ENCODE results near the gene IL9.

Gene IL9

DNA sequence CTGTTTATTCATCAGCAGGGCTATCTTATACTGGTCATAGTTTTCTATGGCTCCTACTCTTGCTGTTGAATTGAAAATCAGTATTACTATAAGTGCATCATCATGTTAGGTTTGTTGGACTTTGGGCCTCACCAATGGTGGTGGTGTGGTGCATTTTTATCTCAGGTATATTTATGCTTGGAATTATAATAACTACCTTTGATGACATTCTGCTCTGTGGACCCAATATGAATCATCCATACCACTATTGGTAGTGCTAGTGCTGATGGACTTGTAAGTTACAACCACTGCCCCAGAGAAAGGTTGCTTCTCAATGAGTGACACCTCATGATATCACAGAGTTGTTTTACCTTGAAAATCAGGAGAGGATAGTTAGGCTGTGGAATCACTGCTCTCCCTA lies 28.0 kb downstream of the IL9 start:
- no peak for DNase-seq

DNA sequence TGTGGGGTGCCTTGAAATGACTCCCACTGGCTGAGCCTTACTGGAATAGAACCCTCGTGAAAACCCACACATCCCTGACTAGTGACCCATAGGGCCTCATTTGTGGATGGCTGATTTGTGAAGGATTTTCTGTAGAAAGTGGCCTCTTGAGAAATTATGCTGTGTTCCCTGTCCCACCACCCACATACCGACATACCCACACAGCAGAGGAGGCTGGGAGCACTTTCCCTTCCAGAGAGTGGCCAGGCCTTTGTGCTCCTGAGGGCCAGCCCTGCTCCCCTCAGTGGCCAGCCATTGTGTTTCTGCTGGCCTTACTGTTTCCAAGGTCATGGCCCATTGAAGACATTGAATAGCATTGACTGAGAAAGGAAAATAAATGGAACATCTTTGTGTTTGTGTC lies 29.6 kb downstream of the IL9 start:
- DNase-seq: peak in 1 of 2 donors; percentile 45

GRCh38 chr5:135864503-135865435 lies 30.9 kb downstream of the IL9 start:
- peak; percentile 49 to 62 for DNase-seq

DNA sequence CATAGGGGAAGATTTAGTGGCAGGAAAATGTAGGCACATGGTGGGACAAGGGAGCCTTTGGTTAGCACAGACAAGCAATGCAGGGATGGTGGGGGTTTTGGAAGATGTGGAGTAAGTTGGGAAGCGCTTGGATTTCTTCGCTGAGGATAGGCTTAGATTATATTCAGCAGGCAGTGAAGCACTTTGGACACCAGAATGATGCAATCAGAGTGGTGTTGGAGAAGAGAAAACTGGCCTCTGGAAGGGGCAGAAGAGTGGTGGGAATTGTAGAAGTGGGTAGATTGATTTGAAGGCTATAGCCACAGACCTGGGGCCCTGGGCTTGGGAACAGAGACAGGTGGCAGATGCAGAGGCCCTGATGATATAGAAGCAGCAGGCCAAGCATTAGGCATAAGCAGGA lies 32.9 kb downstream of the IL9 start:
- DNase-seq: no peak

GRCh38 chr5:135862086-135862485 lies 33.6 kb downstream of the IL9 start:
- no peak for DNase-seq

- peak; percentile 71 to 89 for DNase-seq
Observed at GRCh38 chr5:135861641-135862040, 34.0 kb downstream of the IL9 start.

DNA sequence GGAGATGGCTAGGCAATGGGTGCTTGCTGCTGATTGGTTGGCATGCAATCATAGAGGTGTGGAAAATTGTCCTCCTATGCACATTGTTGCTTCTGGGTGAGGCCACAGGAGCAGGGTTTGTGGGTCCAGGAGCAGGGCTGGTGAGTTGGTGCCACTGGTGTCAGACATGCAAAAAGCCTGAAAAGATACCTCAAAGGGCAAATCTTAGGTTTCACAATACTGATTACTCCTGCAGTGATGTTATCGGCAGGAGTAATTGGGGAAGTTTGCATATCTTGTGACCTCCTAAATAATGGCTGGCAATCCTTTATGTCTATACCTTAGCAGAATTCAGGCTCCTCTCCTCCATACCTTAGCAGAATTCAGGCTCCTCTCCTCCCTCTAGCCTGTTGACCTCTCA lies 36.0 kb downstream of the IL9 start:
- DNase-seq: peak; percentile 30 to 37

- DNase-seq: peak in 1 of 2 donors; percentile 8
Observed at GRCh38 chr5:135859186-135859585, 36.5 kb downstream of the IL9 start.

GRCh38 chr5:135857630-135858311 lies 37.9 kb downstream of the IL9 start:
- DNase-seq: no peak

DNA sequence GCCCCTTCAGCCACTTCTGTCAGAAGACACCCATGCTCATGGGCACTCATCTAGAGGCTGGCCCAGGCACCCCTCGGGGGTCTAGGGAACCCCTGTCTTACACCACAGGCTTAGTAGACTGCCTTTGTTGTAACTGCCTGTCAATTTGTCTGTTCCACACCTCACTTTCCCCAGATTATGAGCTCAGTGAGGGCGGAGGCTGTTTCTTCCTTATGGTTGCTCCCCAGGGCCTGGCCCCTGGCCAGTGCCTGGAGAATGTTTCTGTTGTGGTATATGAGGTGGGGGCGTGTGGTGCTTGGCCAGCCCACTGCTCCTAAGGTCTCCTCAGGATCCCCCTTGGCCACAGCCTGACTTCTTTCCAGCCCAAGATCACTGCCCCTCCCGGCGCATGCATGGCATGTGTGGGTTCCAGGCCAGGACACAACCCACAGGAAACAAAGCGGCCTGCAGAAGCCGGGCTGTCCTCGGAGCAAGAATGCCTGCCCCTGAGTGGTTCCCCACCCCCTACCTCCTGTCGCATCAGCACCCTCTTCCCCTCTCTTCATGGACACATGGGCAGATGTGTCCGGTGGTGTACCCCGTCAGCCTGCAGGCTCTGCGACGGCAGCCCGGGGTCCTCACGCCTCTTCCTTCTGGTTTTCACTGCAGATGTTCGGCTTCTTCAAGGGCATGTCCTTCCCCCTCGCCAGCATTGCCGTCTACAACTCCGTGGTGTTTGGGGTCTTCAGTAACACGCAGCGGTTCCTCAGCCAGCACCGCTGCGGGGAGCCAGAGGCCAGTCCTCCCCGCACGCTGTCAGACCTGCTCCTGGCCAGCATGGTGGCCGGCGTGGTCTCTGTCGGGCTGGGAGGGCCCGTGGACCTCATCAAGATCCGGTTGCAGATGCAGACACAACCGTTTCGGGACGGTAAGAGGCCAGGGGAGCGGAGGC lies 43.5 kb downstream of the IL9 start:
- no peak for DNase-seq

GRCh38 chr5:135851186-135851914 lies 44.3 kb downstream of the IL9 start:
- no peak for DNase-seq

- DNase-seq: no peak
Observed at GRCh38 chr5:135850671-135851070, 45.0 kb downstream of the IL9 start.

- no peak for DNase-seq
Observed at GRCh38 chr5:135850231-135850630, 45.4 kb downstream of the IL9 start.

DNA sequence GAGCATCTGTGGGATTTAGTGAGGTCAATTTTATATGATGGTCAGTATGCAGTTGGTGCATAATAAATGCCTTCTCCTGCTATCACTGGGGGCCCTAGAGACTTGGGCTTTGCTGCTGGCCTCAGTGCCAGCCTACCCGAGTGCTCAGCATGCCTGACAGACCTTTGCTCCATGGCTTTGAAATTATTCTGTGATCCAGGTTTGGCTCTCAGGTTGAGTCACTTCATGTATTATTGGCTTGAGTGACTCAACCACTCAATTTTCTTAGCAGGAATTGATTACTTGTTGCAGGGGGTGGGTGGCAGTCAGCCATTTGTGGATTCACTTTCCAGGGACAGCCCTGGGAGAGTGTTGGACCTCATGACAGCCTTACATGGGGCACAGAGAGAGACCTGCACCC lies 47.7 kb downstream of the IL9 start:
- DNase-seq: no peak

GRCh38 chr5:135846311-135846710 lies 49.3 kb downstream of the IL9 start:
- no peak for DNase-seq

DNA sequence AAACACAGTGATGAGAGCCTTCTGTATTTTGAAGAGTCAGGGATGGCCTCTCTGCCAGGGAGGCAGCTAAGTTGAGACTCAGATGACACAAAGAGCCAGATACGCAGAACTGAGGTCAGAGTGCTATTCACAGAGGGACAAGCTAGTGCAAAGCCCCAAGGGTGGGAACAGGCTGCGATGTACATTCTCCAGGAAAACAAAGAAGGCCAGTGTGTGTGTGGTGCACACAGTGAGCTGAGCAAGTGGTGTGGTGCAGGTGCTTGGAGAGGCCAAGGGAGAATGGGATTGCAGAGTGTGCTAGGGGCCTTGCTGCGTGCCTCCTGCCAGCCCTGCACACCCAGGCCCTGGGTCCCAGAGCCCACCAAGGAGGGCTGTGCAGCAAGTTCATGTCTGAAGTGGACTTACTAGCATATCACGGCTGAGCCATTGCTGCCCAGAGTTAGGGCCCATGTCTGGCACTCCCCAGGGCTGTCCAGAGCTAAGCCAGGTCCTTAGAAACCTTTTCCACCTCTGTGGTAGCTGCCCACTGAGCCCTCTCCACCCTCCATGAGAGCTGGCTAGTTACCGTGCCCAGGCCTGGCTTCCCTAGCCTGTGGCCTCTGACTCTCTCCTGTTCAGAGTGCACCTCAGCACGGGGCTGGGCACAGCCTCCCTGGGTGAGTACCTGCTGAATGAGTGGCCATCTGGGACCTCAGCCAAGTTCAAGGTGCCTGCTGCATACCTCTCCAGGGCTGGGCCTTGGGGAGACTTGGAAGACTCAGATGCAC lies 51.9 kb downstream of the IL9 start:
- DNase-seq: no peak

DNA sequence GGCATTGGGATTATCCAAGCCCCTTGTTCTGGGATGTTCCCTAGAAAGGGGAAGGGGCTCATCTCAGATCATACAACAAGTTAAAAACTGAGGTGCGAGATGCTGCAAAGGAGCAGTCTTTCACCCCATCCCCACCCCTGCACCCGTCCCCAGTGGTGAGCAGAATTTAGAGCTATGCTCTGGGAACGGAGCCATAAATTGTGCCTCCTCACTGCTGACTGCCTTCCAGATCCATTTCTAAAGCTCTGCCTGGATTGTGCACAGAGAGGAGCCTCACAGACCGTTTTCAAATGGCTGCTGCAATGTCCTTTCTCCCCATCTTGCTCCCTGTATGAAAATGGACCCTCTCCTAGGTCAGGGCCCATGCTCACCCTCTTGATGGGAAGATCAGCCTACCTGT lies 52.9 kb downstream of the IL9 start:
- no peak for DNase-seq
